ENCODE data around the gene PATL1.

DNA sequence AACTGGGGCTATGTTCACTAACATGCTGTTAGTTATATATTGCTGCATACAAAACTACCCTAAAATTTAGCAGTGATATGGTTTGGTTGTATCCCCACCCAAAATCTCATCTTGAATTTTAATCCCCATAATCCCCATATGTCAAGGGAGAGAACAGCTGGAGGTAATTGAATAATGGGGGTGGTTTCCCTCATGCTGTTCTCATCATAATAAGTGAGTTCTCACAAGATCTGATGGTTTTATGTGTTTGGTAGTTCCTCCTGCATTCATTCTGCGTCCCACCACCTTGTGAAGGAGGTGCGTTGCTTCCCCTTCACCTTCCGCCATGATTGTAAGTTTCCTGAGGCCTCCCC lies 10.0 kb upstream of the PATL1 start:
- TF ChIP-seq CTCF (IDR thresholded peaks at IDR 0.05) (no peak), POLR2A (IDR thresholded peaks at IDR 0.05) (no peak)
